Suprapubic skin (tissue), 4 donors: ENCODE data around the gene SLC39A12.

Source experiments
- EP300 ChIP-seq: sonication (generic); formaldehyde crosslinking; IDR thresholded peaks from one replicate; pipeline ENCODE4 v1.6.1; 2017; ENCODE audit warnings: antibody characterized with exemption
- POLR2A ChIP-seq, 2 donors: fragments of 450-650 bp; IDR thresholded peaks; one replicate each; pipeline ENCODE4 v1.6.1; 2017; ENCODE audit warnings: antibody characterized with exemption in 2 of 2, mild to moderate bottlenecking in 2 of 2, moderate library complexity in 2 of 2
- POLR2AphosphoS5 ChIP-seq, 3 donors: sonication (generic); formaldehyde crosslinking; IDR thresholded peaks; one replicate each; pipeline ENCODE4 v1.6.1; 2017; ENCODE audit warnings: antibody characterized with exemption in 3 of 3
- TF ChIP-seq, protein P1 (sequence below), 2 donors: fragments of 200-600 bp in 1 of 2; fragments of 450-650 bp in 1 of 2; sonication (generic) in 1 of 2; IDR thresholded peaks; one replicate each; pipeline ENCODE4 v1.5.1; 2016 to 2019; ENCODE audit warnings: antibody characterized with exemption in 2 of 2, mild to moderate bottlenecking in 1 of 2, moderate library complexity in 1 of 2

DNA sequence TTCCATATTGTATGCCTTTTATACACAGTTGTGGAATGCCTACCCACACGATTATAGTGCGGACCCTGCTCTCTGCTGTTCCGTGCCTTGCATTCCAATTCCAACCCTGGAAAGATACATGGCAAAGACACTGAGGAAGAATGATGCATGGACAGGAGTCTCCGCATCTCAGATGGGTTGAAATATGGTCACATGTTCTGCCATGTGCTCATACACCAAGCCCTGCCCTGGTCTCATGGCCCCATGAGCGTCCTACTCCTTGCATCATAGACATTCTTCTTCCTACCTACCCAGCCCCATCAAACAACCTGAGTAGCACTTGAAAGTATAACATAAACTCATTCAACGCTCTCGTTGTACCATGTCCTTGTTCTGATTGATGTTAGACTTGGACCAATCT lies 6.3 kb downstream of the SLC39A12 start:
- TF ChIP-seq POLR2A (IDR thresholded peaks at IDR 0.05) = no peak
- TF ChIP-seq, protein P1, sequence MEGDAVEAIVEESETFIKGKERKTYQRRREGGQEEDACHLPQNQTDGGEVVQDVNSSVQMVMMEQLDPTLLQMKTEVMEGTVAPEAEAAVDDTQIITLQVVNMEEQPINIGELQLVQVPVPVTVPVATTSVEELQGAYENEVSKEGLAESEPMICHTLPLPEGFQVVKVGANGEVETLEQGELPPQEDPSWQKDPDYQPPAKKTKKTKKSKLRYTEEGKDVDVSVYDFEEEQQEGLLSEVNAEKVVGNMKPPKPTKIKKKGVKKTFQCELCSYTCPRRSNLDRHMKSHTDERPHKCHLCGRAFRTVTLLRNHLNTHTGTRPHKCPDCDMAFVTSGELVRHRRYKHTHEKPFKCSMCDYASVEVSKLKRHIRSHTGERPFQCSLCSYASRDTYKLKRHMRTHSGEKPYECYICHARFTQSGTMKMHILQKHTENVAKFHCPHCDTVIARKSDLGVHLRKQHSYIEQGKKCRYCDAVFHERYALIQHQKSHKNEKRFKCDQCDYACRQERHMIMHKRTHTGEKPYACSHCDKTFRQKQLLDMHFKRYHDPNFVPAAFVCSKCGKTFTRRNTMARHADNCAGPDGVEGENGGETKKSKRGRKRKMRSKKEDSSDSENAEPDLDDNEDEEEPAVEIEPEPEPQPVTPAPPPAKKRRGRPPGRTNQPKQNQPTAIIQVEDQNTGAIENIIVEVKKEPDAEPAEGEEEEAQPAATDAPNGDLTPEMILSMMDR (IDR thresholded peaks at IDR 0.05) = no peak
- no peak for TF ChIP-seq POLR2AphosphoS5 (IDR thresholded peaks at IDR 0.05)
- TF ChIP-seq EP300 = no peak
